IPS DF 4.7 (cell line): ENCODE data around the gene MOB3B.

Experiments
- DNase-seq: peaks from one replicate; pipeline ENCODE4 v3.0.0-alpha.2; 2013; ENCODE audit warnings: low spot score; ENCODE audit errors: extremely low read depth

MOB3B gene

DNA sequence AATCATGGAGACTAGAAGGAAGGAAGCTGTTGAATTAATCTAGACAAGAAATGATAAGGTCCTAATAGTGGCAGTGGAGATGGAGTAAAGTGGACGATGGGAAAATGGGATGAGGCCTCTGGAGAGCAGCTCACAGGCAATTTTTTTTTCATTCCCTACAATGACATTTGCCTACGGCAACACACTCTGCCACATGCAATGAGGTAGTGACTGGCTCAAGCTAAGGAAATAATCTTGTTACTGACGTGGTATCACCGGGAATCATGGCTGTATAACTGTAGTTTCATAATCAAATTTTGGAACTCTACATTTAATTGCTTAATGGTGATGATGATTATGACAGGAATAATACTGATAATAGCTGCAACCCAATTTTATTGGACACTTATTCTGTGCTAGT, 12.1 kb upstream of the MOB3B start:
- no peak for DNase-seq

DNA sequence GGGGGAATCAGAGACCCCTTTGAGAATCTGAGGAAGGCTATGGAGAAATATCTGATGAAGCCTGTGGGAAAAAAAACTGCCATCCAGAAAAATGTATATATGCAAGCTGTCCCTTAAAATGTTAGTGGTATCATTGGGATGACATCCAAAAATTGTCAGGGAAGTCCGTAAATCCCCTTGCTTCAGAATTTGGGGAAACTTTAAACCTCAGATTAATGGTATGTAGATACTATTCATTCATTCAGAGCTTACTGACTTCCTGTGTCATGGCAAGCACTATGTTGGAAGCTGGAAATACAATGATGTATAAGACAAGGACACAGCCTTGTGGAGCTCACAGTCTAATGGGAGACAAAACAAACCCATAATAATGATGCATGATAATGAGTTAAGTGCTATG, 10.9 kb upstream of the MOB3B start:
- DNase-seq = no peak

DNA sequence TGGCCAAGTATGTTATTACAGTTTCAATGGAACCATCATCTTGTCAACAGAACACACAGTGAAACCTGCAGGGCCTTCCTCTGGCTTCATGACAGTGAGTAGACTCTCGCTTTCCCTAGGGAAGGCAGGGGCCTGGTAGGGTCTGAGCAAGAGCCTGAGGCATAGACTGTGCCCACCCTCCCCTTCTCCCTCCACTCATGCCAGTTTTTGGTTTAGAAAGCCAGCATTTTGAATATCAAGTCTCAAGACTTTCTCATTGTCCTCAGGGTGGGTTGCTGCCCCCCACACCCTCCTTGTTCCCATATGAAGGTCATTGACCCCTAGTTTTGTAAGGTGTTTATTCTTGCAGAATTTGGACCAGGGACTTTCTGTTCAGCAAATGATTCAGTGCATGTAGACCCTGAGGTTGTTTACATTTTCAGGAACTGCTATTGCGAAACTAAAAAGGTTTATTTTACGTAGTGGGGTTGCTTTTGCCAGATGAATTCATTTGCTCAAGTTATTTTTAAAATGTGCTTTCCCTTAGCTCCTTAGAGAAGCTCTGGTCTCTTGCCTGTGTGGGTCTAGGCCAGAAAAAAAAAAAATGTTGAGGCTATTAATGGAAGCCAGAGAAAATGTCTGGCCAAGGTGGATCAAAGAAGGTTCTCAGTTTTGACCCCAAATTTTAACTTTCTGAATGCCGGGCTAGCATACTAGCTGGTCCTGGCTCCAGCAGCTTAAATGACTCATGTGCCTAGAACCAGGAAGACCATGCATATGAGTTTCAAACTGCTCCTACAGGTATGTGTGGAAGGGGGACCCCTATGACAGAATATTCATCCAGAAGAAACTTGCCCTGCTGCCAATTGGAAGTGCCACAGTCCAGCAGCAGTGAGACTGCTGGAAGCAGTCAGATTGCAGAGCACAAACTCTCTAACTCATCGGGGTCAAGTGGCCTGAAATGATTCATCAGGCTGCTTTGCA, 10.1 kb upstream of the MOB3B start:
- no peak for DNase-seq

DNA sequence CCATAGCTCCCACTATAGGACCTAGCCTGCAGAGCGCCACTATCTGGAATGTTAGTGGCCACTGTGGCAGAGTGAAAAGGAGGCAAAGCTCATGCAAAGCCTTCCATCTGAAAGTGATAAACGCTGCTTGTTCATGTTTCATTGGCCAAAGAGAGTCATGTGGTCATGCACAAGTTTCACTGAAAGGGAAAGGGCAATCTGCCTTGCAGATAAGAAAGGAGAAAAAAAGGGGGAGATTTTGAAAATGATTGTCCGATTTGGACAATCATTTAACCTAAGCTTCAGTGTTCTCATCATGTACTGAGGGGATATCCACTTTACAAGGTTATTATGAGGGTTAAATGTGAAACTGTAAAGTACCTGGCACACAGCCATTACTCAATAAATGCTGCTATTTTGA, 9.0 kb upstream of the MOB3B start:
- no peak for DNase-seq

DNA sequence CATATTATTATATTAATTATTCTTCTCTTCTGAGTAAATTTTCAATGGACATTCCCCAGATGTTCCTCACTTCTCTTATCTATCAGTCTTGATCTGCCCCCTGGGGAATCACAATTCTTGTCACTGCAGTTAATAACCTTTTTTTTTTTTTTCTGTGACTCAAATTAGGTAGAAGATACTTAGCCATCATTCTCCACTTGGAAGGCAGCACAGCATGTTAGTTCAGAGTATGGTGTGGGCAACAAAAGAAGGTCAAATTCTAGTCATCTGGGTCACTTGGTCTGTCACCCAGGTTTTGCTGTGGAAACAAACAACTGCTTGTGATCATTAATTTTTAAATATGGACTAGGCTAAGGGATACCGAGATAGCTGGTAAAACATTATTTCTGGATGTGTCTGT, 8.1 kb upstream of the MOB3B start:
- DNase-seq = no peak

DNA sequence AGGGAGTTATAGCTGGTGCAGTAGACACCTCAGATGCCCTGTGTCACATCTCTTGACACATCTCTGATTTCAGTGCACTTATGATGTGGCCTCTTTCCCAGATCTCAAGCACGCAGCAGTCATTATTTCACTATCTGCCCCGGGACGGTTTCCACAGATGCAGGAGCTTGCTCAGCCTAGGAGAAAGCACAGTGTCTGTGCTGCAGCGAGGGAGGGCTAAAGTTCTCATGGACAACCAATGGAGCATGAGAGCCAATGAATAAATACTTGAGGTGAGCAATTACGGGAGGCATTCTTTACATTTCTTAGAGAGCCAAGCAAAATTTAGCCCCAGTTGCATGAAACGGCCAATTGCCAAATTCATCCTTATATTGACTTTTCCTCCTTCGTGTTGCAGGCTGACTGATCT, 7.4 kb upstream of the MOB3B start:
- no peak for DNase-seq

DNA sequence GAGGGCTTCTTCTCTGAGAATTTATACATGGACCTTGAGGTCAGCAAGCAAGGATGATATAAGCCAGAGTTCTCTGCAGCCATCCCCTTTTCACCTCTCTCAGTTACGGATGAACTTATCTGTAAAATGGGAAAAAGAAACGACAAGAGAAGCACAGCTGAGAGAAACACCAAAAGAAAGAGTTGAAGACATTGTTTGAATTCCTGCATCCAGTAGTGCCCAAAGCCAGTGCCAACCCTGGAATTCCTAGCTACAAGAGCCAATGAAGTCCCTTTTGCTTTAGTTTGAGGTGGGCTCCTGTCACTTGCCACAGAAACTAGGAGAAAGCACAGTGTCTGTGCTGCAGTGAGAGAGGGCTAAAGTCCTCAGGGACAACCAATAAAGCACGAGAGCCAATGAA, 6.6 kb upstream of the MOB3B start:
- DNase-seq = no peak

DNA sequence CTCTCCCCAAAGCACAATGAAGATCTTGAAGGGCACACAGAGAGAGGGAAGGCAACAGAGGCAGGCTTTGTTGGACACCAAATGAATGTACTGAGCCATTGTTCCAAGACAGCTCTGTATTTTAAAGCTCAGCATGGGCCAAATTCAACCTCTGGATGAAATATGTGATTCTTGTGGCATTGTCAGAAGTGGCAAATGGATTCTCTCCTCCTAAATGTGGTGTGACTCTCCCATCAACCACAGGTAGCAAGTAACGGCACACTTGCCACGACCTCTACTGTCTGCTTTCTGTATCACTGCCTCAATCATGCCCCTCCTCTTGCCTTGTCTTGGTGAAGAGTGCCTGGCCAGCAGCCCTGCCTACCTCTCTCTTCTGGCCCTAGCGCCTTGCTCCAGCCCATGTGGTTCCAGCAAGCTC, 6.1 kb upstream of the MOB3B start:
- no peak for DNase-seq

DNA sequence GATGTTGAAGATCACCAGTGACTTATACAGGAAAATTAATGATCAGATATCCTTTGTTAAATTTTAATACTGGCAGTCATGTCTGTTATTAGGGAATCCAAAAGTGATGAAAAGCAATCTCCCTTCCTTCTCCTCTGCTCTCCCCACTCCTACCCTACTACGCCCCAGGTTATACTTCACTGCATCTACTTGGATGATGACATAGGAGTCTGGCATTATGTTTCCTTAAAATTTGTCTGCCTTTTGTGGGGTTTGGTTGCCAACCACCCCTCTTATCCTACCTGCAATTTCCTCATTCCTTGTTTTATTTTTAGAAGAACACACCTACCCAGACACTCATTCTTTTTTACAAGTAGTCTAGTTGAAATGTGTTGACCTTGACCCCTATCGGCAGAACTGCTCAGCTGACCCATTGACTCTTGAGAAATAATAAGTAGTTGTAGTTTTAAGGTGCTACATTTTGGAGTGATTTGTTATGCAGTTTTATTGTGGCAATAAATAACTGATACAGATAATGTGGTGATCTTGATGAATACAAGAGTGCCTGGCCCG, 5.1 kb upstream of the MOB3B start:
- DNase-seq = no peak

DNA sequence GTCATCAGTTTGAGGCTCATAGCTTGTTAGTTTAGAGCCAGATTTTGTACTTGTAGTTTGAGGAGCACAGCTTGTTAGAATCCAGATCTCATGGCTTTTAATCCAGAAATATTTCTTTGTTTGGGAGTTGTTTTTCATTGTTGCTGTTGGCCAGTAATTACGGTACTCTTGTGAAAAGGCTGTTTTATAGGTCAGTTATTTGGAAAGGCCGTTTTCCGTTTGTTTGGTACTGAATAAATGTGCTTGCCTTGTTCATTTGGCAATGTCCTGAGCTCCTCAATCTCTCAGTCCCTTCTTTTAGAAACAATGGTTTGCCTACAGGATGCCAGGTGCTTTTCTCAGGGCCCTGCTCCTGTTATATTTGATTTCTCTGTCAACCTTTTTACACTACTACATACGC, 4.5 kb upstream of the MOB3B start:
- no peak for DNase-seq

DNA sequence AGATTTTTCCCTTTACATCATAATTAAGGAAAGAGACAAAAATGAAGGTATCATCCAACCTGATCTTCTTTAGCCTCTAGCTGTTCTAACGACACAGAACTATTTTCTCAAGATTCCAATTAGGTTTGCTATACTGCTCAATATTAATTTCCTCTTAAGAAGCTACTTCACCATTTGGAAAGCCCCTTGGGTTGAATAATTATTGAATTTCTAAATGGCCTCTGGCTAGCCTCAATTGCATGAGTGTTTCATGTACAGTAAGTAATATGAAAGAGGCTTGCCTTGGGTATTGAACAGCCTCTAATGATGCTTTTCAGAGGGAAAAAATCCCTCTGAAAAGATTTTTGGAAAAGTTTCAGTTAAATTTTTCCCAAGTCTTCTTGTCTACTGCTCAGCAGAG, 3.7 kb upstream of the MOB3B start:
- DNase-seq = no peak

DNA sequence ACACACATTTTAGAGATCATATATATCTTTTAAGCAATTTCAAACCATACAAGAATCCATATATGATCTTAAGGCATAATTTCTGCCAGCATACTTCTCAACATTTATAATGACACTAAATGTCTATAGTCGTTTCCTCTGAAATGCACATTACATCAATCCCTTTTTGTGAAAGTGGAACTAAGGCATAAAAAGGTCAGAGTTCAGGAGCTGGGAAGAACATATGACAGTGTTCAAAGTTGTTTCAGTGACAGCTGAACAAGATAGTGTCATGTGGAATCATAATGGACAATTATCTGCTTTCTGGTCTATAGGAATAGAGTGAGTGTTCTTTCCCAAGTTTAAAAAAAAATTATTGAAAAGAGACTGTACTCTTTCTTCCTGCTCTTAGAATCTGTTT, 2.4 kb upstream of the MOB3B start:
- no peak for DNase-seq

DNA sequence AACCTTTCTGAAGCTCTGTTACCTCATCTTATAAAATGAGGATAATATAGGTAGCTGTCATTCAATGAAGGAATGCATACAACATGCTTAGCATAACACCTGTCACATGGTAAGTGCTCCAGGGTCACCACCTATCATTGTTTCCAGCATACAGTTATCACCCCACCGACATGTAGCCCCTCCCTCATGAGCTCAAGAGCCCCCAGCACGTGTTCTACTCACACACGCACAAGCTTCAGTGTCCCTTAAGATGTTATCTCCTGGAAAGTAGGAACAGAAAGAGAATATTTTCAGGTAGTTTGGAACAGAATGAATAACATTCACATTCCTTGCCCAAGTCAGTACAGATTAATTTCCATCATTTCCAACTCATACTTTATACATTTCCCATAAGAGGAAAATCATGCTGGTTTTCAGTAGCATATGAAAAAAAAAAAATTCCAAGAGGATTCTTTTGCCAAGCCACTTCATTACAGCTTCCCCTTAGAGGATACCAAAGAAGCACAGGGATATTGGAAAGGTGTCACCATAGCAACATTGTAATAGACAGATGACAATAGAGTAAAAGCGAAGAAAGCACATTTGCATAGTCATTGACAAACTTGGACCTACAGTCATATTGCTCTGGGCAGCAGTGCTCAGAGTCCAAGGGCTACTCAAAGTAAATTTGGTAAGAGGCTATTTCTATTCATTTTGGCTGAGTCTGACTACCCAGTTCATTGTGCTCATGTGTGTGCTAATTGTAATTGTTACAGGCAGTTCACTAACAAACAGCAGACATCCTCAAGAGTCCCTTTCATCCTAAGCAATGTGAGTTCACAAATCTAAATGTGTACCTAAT, 1.5 kb upstream of the MOB3B start:
- DNase-seq = no peak

DNA sequence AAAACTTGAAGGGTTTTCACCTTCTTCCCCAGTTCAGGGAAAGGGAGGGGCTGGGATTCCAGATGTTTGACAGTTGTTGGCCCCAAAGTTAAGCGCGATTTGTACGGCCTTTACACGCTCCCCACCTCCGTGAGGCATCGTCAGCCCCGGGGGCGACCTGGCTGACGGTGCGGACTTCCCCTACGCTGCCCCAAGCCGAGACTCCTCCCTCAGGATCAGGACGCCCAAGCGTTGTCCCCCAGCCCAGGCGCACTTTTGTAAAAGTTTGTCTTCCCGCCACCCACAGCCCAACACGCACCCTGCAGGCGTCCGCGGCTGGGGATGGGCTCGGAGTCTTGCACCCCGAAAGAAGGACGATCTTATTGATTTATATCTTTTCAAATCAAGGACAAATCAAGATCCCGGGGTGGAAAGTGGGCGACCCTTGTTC, 713 bp downstream of the MOB3B start:
- DNase-seq = no peak

DNA sequence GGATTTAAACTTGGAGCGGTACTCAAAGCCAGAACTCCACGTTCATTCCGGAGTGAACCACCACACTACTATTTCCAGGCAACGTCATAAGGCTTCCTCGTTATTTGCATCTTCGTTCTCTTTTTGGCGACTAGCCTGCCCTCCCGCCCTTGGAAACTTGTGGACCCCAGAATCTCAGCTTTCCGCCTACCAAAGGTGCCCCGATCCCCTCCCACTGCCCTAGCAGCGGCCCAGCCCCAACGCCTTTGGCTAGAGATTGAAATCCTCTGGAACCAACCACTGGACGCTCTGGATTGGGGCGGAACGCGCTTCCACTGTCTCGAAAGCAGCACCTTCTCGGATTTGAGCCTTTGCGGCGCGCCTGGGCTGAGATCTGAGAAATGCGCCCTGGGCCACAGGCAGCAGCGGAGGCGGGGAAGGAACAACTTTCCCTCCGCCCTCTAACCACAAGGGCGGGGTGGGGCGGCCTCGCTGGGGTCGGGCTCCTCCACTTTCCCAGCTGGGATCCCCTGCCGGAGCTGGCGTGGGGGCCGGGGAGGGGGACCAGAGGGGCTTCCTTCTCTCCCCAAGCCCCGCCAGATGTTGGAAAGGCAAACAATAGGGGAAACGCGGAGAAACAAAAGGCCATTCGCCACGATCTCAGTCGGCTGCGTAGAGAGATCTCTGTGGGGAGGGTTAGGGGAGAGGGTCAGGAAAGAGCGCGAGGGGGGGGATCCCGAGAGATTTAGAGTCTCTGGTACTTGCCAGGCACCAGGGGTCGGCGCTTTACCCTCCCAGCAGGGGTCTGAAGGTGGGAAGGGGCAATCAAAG, 1.3 kb downstream of the MOB3B start:
- no peak for DNase-seq

DNA sequence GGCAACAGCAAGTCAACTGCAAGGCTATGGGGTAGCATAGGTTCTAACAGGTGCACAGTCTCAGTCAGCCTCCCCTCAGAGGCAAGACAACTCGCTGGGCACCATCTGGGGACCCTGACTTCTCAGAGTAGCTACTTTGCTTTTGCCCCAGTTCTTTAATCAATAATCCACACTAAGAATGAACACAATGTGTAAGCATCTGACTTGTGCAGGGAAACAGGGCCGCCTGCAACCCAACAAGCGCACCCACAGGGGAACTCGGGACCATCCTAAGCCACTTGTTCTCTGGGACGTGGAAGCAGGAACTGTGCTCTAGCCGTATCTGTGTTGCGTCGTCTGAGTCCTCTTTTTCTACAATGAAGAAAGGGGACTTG, 1.9 kb downstream of the MOB3B start:
- no peak for DNase-seq

DNA sequence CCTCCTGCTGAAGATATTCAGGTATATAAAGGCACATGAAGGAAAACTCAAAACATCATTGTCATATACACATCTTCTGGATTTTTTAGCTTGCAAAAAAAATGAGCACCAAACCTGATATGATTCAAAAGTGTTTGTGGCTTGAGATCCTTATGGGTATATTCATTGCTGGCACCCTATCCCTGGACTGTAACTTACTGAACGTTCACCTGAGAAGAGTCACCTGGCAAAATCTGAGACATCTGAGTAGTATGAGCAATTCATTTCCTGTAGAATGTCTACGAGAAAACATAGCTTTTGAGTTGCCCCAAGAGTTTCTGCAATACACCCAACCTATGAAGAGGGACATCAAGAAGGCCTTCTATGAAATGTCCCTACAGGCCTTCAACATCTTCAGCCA, 5.4 kb downstream of the MOB3B start, which contains the start of gene IFNK:
Gene IFNK, plus strand, starts transcription at position 55 of the 400 bp plus-strand sequence. Its CDS starts 47 bp downstream, at position 102.
- no peak for DNase-seq

DNA sequence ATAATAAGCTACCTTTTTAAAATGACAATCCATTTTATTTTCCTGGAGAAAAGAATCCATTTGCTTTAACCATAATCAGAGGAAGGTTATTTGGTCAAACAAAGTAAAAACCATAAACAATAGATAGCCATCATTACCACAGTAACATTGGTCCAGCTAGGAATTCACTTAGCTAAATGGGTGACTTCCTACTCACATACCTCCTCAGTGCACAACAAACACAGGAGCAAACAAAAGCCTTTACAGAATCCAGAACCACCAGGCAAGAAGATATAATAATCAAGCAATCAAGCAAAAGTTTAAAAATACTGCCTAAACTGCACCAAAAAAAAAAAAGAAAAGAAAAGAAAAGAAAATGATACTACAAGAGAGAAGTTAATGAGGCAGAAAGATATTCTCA, 6.5 kb downstream of the MOB3B start:
- no peak for DNase-seq

DNA sequence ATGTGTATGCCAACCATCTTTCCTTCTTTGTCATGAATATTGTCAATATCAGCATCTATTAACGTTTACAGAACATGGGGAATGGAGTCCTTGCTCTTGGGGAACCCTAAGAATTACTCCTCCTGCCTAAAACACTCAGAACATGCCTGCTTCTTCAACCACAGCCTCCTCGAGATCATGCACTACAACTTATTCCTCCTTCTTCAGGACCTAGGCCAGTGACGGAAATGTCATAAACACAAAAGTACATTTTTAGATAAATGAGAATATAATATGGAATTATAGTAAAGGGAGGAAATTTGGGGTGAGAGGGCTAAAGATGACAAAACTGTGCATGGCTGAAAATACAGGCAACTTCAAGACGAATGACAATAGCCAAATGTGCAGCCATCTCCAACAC, 8.6 kb downstream of the MOB3B start:
- DNase-seq = no peak

DNA sequence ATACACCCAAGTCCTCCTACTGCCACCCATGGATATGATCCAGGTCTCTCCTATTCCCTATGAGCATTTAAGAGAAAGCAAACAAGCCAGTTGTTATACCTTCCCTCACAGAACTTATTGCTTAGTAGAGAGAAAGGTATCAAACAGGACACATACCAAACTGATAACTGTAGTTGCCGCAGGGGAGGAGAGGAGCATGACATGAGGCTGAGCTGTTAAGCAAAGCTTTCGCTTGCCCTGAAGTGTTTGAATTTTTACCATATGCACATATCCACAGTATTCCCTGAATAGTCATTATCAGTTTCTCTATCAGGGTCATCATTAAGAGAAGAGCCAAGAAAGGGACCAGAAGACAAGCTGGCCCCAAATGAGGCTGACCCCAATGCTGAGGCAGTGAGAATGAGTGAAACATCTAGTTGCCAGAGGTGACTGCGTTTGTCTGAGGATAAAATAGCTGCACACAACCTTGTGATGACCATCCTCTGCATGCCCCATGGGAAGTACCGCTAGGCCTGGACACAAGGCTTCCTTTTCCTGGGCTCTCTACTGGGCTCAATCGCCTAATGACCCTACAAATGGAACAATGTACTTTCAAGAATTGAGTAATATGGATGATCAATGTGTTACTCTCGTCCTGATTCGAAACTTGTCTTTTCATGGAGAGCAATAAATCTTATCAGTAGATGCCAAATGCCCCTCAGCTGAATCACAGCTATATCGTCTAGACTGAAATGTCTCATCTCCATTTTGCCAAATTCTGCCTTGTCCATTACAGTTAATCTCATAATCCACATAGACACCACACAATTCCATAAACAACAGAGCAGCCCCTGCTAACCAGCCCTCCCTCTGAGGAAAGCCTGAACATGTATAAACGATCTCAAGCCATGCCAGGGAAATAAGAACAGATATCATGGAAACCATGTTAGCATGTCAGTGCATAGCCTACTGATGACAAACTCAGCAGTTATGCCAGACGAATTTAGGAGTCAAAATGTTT, 9.8 kb downstream of the MOB3B start:
- no peak for DNase-seq
